Measurements from ENCODE around the gene SORL1. TPM values are rescaled to one million over a fixed set of nuclear protein-coding genes. Genes with fewer than 3 reads are reported as not detected.
"Not testable (repeated sequence)": the region's sequence is repeated elsewhere in the genome, so short reads cannot be mapped to it uniquely, and the experiment has no call there.

The SORL1 gene
- total RNA-seq, 4 donors from 2014 or later, result 7.1 to 12.6 (median 10.6) TPM

GRCh38 chr11:121567995-121568394, 115.9 kb downstream of the SORL1 start:
- no peak overlapping the region for H3K4me3 ChIP-seq
- no peaks in the 10 kb centered on the region for H3K9me3 ChIP-seq
- H3K4me1 ChIP-seq, result no peaks in the 10 kb centered on the region
- H3K27ac ChIP-seq, result no peak overlapping the region
- peaks cover 0 to 33% of the 10 kb centered on the region in 2 donors for H3K36me3 ChIP-seq
- ATAC-seq, result no peak
- no peaks in the 10 kb centered on the region for H3K27me3 ChIP-seq
- 79 to 89% methylated on average over 1 to 2 of the region's 3 CpGs for WGBS, 2 donors (ENCODE audit: low coverage in 1 of 2)
- TF ChIP-seq POLR2A (IDR thresholded peaks at IDR 0.05) (no peak), EP300 (IDR thresholded peaks at IDR 0.05) (no peak), POLR2AphosphoS5 (IDR thresholded peaks at IDR 0.05) (no peak)
- TF ChIP-seq, protein P1, sequence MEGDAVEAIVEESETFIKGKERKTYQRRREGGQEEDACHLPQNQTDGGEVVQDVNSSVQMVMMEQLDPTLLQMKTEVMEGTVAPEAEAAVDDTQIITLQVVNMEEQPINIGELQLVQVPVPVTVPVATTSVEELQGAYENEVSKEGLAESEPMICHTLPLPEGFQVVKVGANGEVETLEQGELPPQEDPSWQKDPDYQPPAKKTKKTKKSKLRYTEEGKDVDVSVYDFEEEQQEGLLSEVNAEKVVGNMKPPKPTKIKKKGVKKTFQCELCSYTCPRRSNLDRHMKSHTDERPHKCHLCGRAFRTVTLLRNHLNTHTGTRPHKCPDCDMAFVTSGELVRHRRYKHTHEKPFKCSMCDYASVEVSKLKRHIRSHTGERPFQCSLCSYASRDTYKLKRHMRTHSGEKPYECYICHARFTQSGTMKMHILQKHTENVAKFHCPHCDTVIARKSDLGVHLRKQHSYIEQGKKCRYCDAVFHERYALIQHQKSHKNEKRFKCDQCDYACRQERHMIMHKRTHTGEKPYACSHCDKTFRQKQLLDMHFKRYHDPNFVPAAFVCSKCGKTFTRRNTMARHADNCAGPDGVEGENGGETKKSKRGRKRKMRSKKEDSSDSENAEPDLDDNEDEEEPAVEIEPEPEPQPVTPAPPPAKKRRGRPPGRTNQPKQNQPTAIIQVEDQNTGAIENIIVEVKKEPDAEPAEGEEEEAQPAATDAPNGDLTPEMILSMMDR (IDR thresholded peaks at IDR 0.05), result no peak

GRCh38 chr11:121569332-121570299, 117.5 kb downstream of the SORL1 start:
- H3K9me3 ChIP-seq, H3K4me3 ChIP-seq, H3K27me3 ChIP-seq, H3K27ac ChIP-seq, H3K4me1 ChIP-seq, ATAC-seq: not testable (repeated sequence)
- peaks cover 0 to 37% of the 10 kb centered on the region in 2 donors for H3K36me3 ChIP-seq
- WGBS, 2 donors (ENCODE audit: low coverage in 1 of 2), result 96 to 98% methylated on average over 18 to 23 of the region's 30 CpGs

DNA sequence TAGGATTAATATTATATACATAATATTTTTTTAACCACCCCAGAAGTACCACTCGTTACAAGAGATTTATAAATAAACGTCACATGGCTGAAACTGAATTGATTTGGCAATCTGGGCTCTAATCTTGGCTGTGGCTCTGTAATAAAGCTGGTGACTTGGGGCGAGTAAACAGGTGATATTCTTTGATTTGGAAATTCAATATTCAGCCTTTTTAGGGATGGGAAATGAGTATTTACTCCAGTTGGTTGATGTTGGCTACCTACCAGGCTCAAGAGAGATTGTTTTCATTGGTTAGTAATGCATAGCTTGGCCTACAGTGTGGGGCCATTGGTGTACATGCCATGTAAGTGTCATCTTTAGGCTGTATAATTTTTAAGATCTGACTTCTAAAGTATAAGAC, 118.3 kb downstream of the SORL1 start:
- H3K9me3 ChIP-seq, result no peaks in the 10 kb centered on the region
- 86% methylated on average over 3 of the region's 3 CpGs for WGBS, 2 donors (ENCODE audit: low coverage in 1 of 2)

DNA sequence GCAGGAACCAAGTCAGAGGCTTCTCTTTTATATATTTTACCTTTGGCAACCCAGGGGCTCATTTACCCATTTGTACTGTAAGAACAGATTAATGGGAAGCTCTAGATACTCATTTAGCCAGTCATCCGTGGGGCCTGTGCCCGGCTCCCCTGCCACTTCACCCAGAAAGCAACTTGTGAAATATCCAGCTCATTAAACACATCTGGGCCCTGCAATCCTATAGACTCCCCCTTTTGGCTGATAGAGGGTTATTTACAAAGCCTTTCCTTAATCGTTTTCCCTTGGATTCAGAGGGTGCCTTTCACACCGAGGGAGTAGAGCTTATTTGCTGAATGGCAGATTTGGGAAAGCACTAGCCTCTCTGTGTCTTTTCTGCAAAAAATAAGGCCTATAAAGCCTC, 119.4 kb downstream of the SORL1 start:
- Histone ChIP-seq H3K9me3 (no peaks in the 10 kb centered on the region), H3K4me3 (no peak overlapping the region), H3K27ac (no peak overlapping the region), H3K4me1 (no peaks in the 10 kb centered on the region), H3K27me3 (no peaks in the 10 kb centered on the region), H3K36me3 (peaks cover 0 to 44% of the 10 kb centered on the region in 2 donors)
- ATAC-seq, result no peak
- WGBS, 2 donors (ENCODE audit: low coverage in 1 of 2), result 61 to 71% methylated on average over 2 to 3 of the region's 4 CpGs
- TF ChIP-seq POLR2AphosphoS5 (IDR thresholded peaks at IDR 0.05), result no peak
- TF ChIP-seq EP300 (IDR thresholded peaks at IDR 0.05), result no peak
- no peak for TF ChIP-seq POLR2A (IDR thresholded peaks at IDR 0.05)
- TF ChIP-seq, protein P1 (IDR thresholded peaks at IDR 0.05), result no peak

More for the DNA sequence above, 118.3 kb downstream of the SORL1 start:
- ATAC-seq, result no peak
- Histone ChIP-seq H3K4me3 (no peak overlapping the region), H3K27ac (no peak overlapping the region), H3K36me3 (peaks cover 0 to 46% of the 10 kb centered on the region in 2 donors), H3K4me1 (no peaks in the 10 kb centered on the region), H3K27me3 (no peaks in the 10 kb centered on the region)
- TF ChIP-seq EP300 (IDR thresholded peaks at IDR 0.05) (no peak), POLR2AphosphoS5 (IDR thresholded peaks at IDR 0.05) (no peak), POLR2A (IDR thresholded peaks at IDR 0.05) (no peak)
- TF ChIP-seq, protein P1 (IDR thresholded peaks at IDR 0.05), result no peak

GRCh38 chr11:121572571-121573059, 120.5 kb downstream of the SORL1 start:
- Histone ChIP-seq H3K4me1 (no peaks in the 10 kb centered on the region), H3K36me3 (peaks cover 0 to 44% of the 10 kb centered on the region in 2 donors), H3K27ac (no peak overlapping the region), H3K4me3 (no peak overlapping the region), H3K27me3 (no peaks in the 10 kb centered on the region), H3K9me3 (no peaks in the 10 kb centered on the region)
- WGBS, 2 donors (ENCODE audit: low coverage in 1 of 2), result 33 to 40% methylated on average over 2 to 9 of the region's 11 CpGs
- ATAC-seq, result no peak
- TF ChIP-seq EP300 (IDR thresholded peaks at IDR 0.05) (no peak), POLR2AphosphoS5 (IDR thresholded peaks at IDR 0.05) (no peak), POLR2A (IDR thresholded peaks at IDR 0.05) (no peak)
- TF ChIP-seq, protein P1 (IDR thresholded peaks at IDR 0.05), result no peak

Data from gastroesophageal sphincter (tissue), 4 donors.